Measurements from ENCODE around the gene ARMC6.

Gene ARMC6

DNA sequence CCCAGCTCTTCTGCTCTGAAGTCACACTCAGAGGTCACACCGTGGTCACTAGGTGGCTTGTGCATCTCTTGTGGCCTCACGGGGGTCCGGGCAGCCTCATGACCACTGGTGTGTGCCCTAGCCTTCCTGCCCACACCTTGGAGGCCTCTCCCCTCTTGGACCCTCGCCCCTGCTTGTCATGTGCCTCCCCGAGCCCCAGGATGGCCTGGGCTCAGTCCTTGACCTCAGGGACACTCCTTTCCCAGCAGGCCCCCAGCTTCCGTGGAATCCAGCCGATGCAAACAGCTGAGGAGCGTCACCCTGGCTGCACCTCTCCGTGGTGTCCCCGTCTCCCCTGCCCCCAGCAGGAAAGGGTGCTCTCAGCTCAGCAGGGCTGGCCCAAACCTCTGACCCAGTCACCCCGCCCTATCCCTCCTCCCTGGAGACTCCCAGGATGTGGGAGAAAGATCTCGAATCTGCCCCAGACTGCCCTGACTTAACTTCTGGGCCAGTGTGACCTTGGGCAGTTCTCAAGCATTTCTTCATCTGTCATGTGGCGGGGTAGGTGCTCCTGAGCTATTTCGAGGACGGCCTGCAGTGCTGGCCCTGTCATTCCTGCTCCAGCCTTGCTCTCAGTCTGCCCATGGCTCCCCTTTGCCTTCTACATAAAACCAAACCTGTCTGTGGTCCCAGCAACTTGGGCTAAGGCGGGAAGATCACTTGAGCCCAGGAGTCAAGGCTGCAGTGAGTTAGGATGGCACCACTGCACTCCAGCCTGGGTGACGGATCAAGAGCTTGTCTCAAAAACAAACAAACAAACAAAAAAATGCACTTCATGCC lies 25.8 kb downstream of the ARMC6 start:
- DNase-seq (ENCODE audit: low read depth), result no peak
- TF ChIP-seq, protein P1, sequence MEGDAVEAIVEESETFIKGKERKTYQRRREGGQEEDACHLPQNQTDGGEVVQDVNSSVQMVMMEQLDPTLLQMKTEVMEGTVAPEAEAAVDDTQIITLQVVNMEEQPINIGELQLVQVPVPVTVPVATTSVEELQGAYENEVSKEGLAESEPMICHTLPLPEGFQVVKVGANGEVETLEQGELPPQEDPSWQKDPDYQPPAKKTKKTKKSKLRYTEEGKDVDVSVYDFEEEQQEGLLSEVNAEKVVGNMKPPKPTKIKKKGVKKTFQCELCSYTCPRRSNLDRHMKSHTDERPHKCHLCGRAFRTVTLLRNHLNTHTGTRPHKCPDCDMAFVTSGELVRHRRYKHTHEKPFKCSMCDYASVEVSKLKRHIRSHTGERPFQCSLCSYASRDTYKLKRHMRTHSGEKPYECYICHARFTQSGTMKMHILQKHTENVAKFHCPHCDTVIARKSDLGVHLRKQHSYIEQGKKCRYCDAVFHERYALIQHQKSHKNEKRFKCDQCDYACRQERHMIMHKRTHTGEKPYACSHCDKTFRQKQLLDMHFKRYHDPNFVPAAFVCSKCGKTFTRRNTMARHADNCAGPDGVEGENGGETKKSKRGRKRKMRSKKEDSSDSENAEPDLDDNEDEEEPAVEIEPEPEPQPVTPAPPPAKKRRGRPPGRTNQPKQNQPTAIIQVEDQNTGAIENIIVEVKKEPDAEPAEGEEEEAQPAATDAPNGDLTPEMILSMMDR (conservative IDR thresholded peaks at IDR 0.05; ENCODE audit: low read length), result no peak
- H3K4me3 ChIP-seq (ENCODE audit: low read length), result no peak overlapping the region

DNA sequence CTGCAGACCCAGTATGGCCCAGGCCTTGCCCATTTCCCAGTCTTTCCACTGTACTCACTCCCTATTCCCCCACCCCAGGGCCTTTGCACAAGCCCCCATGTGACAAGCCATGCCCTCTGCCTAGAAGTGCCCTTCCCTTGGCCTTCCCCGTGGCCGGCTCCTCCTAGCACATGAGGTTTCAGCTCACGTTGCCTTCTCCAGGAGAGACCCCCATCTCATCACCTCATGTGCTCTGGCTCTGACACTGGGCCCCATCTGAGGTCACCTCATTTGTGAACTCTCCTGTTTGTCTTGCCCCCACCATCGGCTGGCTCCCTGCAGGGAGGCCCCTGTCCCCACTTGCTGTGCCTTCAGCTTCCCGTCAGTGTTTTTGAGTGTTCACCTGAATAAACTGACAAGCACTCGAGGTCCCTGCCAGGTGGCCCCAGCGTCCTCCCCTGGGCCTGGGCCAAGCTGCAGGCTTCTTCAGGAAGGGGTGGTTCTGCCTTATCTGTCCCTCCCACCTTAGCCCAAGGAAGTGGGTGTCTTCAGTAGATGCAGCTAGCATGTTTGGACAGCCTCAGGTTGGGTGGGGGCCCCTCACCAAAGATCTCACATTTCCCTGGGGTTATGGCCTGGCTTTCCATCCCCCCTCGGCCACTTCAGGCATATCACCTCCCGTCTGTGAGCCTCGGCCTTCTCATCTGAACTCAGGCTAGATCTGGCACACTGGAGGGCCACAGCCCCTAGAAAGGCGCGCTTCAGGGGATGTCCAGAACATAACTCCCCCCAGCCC lies 26.6 kb downstream of the ARMC6 start:
- DNase-seq (ENCODE audit: low read depth), result no peak
- H3K4me3 ChIP-seq (ENCODE audit: low read length), result no peak overlapping the region
- TF ChIP-seq, protein P1 (conservative IDR thresholded peaks at IDR 0.05; ENCODE audit: low read length), result no peak

DNA sequence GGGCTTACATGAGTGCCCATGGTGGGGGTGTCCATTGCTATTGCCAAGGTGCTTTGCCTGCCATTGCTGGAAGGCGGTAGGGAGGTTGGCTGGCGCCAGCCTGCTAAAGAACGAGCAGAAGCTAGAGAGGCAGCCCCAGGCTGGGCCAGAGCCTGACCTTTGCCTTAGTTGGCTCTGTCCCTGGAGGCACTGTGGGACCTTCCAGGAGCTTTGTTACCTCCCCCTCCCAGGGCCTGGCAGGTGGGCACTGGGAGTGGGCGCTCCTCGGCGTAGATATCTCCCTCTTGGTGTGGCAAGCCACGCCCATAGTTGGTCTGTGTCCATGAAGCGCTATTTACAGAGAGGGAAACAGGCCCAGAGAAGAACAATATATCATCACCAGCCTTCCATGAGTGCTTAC lies 28.1 kb downstream of the ARMC6 start:
- DNase-seq (ENCODE audit: low read depth), result no peak
- H3K4me3 ChIP-seq (ENCODE audit: low read length), result no peak overlapping the region
- TF ChIP-seq, protein P1 (conservative IDR thresholded peaks at IDR 0.05; ENCODE audit: low read length), result no peak

DNA sequence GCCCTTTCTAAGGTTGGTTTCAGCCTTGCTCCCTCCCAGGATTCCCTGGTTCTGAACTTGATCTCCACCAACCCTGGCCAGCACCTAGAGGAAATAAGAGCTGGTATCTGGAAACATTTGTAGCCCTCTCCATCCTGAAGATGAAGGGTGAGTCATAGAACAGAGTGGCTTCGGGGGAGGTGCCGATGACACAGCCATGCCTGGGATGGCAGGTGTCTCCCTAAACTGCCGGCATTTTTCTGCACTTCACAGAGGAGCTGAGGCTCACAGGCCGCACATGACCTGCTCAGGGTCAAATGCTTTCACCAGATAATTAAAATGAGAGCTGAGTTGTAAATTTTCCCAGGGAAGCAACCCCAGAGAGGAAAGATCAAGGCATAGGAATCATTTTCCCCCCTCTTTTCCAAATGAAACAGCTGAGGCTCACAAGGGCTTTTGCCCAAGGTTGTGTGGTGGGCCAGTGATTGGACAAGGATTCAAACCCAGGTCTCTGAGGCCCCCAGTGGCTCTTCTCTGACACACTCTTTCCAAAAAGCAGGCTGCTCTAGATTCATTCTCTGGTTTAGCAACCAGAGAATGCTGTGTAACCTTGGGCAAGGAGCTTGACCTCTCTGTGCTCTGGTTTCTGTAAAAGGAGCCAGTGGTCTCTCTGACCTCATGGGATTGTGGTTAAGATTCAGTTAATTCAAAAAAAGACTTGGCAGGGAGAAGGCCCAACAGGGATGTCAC lies 29.2 kb downstream of the ARMC6 start:
- TF ChIP-seq, protein P1 (conservative IDR thresholded peaks at IDR 0.05; ENCODE audit: low read length), result no peak
- peak; percentile 18 for DNase-seq (ENCODE audit: low read depth)
- H3K4me3 ChIP-seq (ENCODE audit: low read length), result peak overlapping the region; percentile 64; the same call in 1 of the 2 replicates

DNA sequence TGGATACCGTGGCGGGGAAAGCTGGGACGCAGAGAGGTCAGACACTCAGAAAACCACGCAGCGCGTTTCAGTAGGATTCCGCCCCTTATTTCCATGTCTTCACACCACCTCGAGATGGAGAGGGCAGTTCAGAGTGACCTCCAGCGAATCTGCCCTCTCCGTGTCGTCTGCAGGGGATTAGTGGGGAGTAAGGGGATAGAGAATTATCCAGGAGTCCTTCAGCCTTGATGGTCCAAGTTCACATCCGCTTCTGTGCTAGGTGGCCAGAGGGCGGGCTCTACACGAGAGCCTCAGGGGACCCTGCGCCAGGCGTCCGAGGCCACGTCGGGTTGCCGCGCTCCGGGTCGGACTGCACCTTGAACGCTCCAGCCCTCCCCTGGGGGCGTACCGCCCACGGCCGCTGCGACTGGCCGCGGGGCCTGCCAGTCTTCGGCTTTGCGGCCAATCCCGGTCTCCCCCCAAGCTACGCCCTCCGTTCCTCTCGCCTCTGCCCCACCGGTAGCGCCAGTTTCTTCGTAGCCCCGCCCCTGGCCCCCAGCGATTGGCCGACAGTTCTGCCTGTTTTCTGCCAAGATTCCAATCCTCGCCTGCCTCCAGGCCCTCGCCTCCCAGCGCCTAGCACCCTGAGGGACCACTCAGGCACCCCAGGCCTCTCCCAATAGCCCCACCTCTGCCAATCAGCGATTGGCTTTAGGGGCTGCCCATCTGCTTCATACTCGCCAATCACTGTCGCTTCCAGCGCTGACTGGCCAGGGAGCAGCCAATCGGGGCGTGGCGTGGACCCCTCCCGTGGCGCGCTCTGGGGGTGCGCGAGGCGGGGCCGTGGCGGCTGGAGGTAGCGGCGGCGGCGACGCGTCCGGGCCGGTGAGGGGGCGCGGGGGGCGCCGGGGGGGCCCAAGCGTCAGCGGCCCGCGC lies 30.0 kb downstream of the ARMC6 start, which contains the start of gene SLC25A42:
Gene SLC25A42, plus strand, starts transcription at position 812 of the 915 bp plus-strand sequence. CDS start 32,131 bp downstream, outside the sequence.
- peak; percentile 100 for DNase-seq (ENCODE audit: low read depth)
- H3K4me3 ChIP-seq (ENCODE audit: low read length), result peak within 1 kb of the TSS; percentile 84
- TF ChIP-seq, protein P1 (conservative IDR thresholded peaks at IDR 0.05; ENCODE audit: low read length), result no peak

DNA sequence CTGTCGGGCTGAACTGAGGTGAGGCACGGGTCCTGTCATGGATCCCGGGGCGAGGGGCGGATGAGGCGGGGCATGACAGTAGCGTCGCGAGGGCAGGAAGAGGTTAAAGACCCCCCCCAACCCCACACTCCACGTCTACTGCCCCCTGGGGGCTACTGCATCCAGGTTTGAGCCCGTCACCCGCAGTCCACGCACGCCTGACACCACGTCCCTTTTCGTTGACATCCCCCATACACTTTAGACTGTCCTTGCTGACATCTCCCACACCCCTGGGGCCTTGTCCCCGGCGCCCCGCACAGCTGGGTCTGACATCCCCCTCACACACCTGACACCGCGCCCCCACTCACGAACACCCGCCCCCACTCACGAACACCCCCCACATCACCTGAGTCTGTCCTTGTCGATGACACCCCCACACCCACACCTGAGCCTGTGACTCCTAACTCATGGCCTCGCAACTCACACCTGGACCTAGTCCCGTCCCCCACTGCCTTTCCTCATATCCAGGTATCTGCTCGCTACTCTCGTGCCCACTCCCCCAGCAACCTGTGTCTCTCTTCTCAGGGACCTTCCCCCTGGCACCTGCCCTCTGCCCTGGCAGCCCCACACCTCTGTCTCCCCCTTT lies 30.8 kb downstream of the ARMC6 start:
- TF ChIP-seq, protein P1 (conservative IDR thresholded peaks at IDR 0.05; ENCODE audit: low read length), result peak; percentile 35
- peak overlapping the region; percentile 84 for H3K4me3 ChIP-seq (ENCODE audit: low read length)
- no peak for DNase-seq (ENCODE audit: low read depth)
